A549 treated with Mapracorat at 1 μM for 4 hours (cell line): ENCODE measurements around the gene NOX1. TPM values are rescaled to one million over a fixed set of nuclear protein-coding genes. Genes with fewer than 3 reads are reported as not detected.

ENCODE experiments used
- total RNA-seq: library from RNA; stranded (reverse); fragments of 200-300 nt; extraction: Qiagen RNA extraction; gene quantifications from 5 replicates; pipeline ENCODE4 v1.2.3, GENCODE V29; 2022

NOX1 gene
- 0.07 to 0.14 TPM (median 0.10 TPM) in 3 of 5 replicates, not detected in the others for total RNA-seq

DNA sequence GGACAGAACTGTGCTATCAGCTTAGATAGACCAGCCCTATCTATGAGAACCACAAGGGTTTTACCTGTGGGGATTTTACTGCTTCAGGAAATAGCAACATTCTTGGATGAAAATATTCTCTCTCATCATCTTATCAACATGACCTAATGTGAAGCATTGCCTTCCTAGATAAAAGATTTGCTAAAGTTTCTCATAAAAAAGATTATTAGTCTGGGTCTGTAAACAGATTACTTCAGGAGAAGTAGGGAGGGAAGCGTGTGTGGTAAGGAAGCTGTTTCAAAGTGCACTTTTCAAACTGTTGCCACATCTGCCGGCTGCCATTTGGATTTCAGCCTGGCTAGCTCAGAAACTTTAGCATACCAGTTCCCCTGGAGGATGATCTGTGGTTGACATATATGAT, at the start of gene NOX1:
Gene NOX1 (minus strand): TSS at position 35 of the 400 bp plus-strand sequence. CDS start 220 bp downstream, outside the sequence.

DNA sequence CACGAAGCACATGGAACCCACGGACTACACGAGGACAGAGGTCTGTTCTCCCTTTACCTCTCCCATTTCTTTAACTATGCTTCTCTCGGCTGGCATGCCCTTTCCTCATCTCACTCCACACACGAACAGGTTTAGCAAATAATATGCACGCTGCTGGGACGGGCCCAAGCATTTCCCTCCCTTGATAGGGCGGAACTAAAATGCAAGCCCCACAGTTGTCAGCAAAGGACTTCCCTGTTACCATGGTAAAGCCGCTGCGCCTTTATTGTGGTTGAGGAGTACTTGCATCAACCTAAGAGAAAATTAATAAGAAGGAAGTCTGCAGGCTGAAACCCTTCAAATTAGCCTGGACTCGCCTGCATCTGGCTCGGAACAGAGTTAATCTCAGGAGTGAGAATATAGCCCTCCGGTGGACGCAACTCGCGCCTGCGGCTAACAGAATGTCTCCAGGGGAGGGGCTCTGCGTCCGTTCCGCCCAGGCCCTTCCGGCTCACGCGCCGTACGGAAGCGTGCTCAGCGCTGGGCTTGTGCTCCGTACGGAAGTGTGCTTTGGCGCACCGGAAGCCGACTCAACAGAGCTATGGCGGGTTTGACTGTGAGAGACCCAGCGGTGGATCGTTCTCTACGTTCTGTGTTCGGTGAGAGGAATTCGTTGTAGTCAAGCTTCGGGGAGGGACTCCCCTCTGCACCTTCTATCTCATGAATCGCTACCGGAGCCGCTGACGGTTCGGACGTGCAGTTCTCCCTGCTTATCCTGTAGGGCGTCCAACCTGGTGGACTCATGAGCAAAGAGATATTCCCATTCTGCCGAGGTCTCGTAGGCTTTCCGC, 54.1 kb downstream of the NOX1 start, which contains the start of gene CSTF2:
Gene CSTF2 (plus strand): TSS at position 555 of the 830 bp plus-strand sequence. CDS start 26 bp downstream, at position 581.

Other genes starting within 250 kb of the NOX1 start
- gene TSPAN6, start 237.6 kb downstream of the NOX1 start, total RNA-seq: 36.9 to 43.3 TPM (median 38.8 TPM) in 5 replicates
- 2.1 to 3.4 TPM (median 2.7 TPM) in 5 replicates for gene SRPX2, start 230.2 kb downstream of the NOX1 start, total RNA-seq
- gene SYTL4, start 142.2 kb downstream of the NOX1 start, total RNA-seq: 2.0 to 4.4 TPM (median 3.0 TPM) in 5 replicates
- gene CSTF2, start 54.0 kb downstream of the NOX1 start, total RNA-seq: 29.3 to 32.7 TPM (median 30.9 TPM) in 5 replicates
- gene XKRX, start 54.6 kb upstream of the NOX1 start, total RNA-seq: 0.59 to 0.95 TPM (median 0.65 TPM) in 5 replicates
- 0.26 to 0.44 TPM (median 0.36 TPM) in 5 replicates for gene ARL13A, start 95.3 kb upstream of the NOX1 start, total RNA-seq
- gene TRMT2B, start 177.8 kb upstream of the NOX1 start, total RNA-seq: 14.0 to 17.1 TPM (median 15.0 TPM) in 5 replicates
- gene TMEM35A, start 204.5 kb upstream of the NOX1 start, total RNA-seq: not detected in 5 replicates
- 9.3 to 15.5 TPM (median 14.3 TPM) in 5 replicates for gene CENPI, start 223.8 kb upstream of the NOX1 start, total RNA-seq